HUDEP-2 (cell line): Measurements from ENCODE around the gene GALNT18.
A peak's percentile ranks its signal among the peaks of the same experiment; 100 is the strongest.

Experiments used
- DNase-seq, 76 experiments: peaks; one replicate each; lab custom pipeline; 2025; ENCODE audit not compliant: unreplicated experiment in 76 of 76; lab: John Stamatoyannopoulos, UW

GALNT18 gene

DNA sequence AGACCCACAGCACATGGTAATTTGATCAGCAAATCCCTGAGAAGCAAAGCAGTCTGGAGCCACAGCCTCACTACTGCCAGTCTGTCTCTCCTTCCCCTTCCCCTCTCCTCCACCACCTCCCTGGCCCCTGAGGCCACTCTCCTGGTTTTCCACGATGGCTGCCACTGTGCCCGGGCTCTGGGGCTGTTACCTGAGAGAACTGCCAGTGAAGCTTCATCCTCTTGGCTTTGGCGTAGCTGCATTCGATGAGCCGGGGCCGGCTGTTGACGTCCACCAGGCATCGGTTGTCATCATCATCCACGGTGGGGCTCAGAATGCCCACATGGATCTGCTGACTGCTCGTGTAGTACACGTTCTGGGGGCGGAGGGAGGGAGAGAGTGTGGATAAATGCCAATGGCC is 329.0 kb downstream of the GALNT18 start:
- DNase-seq: no peak

DNA sequence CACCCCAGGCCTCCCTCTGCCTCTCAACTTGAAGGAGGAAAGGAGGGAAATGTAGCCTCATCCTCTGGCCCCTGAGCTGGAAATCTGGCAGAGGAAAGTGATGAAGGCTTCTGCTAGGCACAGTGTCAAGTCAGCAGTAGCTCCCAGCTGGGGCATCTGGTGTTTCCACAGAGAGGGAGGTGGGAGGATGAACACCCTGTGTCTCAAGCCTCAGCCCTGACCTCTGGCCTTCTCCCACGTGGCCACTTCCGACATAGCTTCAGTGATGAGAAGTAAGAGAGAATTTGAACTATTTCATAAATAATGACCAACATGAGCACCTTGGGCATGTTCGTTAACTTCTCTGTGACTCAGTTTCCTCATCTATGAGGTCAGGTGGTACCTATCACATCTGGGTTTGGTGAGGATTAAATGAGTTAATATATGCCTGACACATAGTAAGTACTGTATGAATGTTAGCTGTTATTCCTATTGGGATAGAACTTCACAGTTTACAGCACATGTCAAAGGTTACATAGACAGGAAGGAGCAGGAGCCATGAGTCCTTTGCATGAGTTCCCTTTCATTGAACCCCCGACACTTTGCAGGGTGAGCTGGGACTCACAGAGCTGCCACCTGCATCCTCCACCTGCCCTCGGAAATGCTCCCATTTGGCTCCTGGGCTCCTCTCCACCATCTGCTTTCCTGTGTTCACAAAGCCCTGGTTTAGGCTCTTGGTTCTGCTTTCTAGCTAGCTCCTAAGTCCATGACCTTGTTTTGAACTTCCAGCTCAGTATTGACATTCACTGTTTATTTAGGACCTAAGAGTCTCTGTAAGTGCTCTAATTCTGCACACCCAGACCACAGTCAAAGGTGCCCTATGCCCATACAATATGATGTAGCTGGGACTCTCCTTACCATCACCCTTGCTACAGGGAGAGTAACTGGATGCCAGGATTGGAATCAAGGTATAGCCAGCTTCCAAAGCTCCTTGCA is 330.5 kb downstream of the GALNT18 start:
- DNase-seq: no peak

DNA sequence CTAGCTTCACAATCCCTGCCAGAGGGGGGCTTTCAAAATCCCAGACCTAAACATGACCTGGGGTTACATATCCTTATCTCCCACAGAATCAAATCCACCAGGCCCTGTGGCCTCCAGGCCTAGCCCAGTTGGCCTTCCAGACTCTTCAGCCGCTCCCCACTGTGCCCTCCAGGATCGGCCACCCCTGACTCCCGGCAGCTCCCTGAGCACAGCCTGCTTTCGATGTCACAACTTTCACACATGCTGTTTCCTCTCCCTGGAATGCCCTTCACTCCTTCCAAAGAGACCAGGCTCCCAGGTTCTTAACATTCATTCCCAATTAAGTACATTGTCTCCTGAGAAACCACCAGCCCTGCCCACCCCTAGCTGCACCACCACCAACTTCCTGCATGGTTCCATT is 331.5 kb downstream of the GALNT18 start:
- no peak for DNase-seq

DNA sequence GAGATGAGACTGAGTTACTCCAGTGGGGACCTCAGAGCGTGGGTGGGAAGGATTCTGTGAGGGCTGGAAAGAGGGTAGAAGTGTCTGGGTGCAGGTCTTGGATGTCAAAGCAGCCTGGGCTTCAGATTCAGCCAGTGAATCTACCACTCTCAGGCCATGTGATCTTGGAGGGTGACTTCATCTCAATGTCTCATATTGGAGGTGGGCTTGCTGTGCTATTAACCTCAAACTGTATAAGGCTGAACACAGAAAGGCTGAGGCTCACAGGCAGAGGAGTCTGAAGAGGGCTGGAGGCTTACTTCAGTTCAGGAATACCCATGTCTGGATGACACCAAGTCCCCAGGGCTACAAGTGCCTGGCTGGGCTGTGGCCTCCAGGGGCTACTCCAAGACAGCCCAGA is 332.1 kb downstream of the GALNT18 start:
- no peak for DNase-seq

GRCh38 chr11:11288972-11289616 is 332.7 kb downstream of the GALNT18 start:
- no peak for DNase-seq

- no peak for DNase-seq
Observed at GRCh38 chr11:11284481-11284880, 337.3 kb downstream of the GALNT18 start.

DNA sequence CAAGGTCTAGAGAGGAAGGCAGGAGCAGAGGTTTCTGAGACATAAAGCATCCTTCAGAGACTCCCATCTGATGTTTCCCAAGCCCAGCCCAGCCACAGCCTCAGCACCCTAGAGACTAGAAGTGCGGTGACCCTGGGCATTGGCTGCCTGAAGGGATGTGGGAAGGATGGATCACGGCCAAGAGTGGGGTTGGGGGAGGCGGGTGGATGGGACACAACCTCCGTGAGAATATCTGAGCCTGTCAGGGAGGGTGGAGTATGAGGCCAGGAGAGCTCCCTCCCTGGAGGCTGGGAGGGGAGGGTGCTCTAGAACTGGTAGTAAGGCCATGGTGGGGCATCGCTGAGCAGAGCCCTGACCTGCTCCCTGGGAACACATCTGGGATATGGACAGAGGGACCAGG is 340.2 kb downstream of the GALNT18 start:
- no peak for DNase-seq

DNA sequence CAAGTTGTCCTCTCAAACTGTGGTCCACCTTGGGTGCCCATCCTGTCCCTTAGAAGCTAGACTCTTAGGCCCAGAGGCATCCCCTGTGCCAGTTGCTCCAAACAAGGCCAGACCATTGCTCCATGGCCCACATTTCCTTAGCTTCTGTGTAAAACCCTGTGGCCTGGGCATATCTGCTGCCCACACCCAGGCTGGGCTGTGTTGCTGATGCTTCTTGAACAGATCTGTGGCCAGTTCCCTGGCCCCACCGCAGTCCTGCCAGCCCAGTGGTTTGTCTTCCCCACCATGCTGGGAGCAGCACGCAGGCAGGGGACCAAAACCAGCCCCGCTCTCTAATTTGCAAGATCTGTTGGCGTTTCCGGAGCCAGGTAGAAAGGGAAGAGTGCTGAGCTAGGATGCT is 341.0 kb downstream of the GALNT18 start:
- DNase-seq: no peak

DNA sequence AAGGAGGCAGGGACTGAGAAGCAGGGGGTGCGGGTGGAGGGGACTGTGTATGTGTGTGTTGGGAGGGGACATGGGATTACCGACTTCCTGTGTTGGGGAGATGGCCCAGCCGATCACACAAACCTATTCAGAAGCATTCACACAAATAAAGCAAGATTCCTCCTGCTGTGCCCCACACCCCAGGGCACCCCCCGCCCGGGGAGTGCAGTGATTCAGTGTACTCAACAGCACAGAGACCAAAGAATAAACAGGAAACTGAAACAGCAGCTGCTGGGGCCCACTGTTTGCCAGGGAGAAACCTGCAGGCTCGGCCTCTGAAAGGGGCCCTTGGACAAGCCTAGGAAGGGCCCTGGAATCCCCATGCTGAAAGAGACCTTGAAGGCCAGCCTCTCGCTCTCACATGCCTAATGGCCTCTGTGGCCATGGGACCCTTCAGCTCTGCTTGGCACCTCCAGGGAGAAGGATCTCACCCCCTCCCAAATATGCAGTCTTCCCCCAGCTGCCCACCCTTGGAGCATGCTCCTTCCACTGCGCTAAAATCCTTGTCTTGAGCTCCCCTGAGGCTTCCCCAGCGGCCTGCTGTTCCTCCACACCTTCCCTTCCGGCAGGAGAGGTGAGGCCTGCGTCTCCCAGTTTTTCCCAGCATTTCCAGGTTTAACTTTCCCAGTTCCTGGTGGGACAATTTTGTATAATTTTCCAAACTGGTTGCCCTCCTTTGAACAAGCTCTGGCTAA is 341.7 kb downstream of the GALNT18 start:
- no peak for DNase-seq

DNA sequence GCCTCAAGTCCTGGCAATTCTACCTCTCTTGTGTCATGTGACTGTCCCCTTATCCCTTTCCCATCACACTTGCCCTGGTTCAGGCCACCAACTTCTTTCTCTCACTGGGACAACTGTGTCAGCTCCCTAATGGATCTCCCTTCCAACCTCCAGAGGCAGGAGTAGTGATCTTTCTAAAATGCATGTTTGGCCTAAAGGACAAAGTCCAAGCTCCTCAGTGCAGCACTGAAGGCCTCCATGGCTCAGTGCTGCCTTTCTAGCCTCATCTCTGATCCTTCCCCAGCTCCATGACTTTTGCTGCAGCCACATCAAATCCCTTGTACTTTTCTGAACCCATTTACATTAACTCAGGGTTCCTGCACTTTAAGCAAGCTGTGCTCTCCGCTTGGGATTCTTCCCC is 349.6 kb downstream of the GALNT18 start:
- no peak for DNase-seq

GRCh38 chr11:11270236-11270775 is 351.5 kb downstream of the GALNT18 start:
- no peak for DNase-seq

DNA sequence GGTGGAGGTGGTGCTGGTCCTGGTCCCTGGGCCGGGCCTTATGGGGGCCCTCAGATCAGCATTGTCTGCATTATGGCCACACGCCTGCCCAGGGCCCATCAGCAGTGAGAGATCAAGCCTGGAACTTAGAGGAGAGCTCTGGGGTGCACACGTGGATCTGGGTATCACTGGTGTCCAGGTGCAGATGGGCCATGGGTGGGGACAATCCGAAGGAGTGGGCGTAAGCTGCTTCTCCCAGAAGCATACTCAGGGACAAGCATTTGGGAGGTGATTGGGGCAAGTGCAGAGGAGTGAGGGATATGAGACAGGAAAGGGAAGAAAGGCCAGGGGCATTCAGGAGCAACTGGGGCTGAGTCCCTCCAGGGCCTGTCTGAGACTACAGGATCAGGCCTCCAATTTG is 353.1 kb downstream of the GALNT18 start:
- no peak for DNase-seq

- no peak for DNase-seq
Observed at GRCh38 chr11:11268119-11268518, 353.7 kb downstream of the GALNT18 start.

DNA sequence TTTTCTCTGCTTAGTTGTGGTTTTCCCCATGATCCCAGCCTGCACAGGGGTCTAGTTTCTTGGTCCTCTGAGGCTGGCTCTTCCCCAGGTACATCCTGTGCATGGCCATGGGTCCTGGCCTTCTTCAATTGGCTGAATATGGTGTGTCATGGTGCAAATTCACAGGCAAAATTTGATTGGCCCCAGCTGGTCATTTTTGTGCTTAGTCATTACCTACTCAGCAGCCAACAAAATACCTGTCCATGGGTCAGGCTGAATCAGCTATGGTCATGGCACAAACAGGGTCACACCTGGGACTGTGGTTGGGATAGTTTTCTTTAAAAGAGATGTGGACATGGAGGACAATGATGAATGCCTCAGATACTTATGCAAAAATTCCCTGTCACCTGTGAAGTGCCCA is 354.5 kb downstream of the GALNT18 start:
- no peak for DNase-seq

- DNase-seq: peak in 44 of 76 experiments; percentile 2 to 61 (median 26)
Observed at GRCh38 chr11:11265994-11266606, 355.7 kb downstream of the GALNT18 start.

DNA sequence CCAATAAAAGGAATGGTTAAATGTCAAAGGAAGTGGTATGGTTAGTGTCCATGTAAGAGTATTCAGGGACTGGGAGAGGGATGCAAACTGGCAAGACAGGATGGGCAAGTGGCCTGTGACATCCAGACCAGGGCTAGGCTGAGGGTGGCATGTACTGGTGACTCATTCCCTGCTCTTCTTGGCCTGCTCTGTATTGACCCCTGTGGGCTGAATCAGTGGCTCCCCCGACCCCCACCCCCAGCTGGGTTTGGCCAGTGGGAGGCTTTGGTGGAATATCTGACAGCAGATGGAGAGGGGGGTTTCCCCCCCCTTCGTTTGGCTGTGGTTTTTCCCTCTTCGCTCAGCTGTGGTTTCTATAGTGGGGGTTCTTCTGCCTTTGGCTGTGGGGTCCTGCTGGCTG is 356.5 kb downstream of the GALNT18 start:
- no peak for DNase-seq

DNA sequence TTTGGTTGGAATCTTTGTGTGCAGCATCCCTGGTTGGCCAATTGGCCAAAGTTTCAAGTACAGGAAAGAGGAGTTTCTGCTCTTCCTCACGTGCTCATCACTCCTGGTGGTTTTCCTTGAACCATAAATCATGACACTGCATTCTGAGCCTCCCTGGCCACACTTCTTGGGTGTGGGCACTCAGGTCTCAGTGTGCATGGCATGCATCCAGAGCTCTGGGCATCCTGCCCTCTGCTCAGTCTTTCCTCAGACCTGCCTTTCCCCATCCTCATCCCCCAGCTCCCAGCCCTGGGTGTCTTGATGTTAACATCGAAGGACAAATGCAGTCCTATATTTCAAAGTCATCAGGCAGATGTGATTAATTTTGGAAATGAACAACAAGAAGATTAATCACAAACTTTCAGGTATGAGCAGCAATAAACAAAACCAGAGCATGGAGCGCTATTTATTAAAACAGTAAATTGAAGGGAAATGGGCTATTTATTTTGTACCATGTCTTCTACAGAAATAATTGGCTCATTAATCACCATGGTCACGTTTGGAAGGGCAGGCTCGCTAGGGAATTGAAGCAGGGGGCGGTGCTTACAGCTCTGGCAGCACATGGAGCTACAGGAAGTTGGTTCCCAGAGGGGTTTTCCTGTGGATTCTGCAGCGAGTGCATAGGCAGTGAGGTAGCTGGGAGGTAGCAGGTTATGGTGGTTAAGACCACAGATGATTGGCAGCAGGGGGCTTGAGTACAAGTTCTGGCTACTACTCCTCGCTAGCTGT is 358.4 kb downstream of the GALNT18 start:
- no peak for DNase-seq

- no peak for DNase-seq
Observed at GRCh38 chr11:11262171-11262920, 359.5 kb downstream of the GALNT18 start.

DNA sequence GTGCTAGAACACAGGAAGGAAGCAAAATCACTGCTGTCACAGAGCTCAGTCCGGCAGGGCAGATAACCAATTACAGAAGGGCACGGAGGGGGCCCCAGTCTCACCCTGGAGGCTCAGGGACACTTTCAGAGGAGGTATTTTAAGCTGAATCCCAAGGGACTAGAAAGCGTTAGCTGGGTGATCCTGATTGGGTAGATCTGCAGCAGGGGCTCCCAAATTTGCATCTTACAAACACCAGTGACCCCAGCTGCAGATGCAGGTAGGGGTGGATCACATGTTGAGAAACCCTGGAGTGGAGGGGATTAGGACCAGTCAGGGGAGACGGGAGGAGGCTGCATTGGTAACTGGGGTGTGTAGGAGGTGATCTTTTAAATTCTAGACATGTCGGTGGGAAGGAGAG is 360.2 kb downstream of the GALNT18 start:
- DNase-seq: no peak
